22Rv1 (cell line): ENCODE data around the gene PRICKLE4.

Source experiments
- CTCF ChIP-seq: fragments of 450-650 bp; IDR thresholded peaks from 2 replicates; pipeline ENCODE4 v1.5.1; 2017; ENCODE audit warnings: mild to moderate bottlenecking
- ZFX ChIP-seq: fragments of 450-650 bp; IDR thresholded peaks from 2 replicates; pipeline ENCODE4 v1.6.1; 2017; ENCODE audit warnings: antibody characterized with exemption, borderline replicate concordance

GRCh38 chr6:41790045-41790444, 9.5 kb downstream of the PRICKLE4 start:
- no peak for TF ChIP-seq CTCF
- TF ChIP-seq ZFX: no peak
